Activated naive CD4-positive, alpha-beta T cell treated with anti-CD3 and anti-CD28 coated beads, Interleukin-2, amount 10 ng/mL, durations not matched to agents 7 days and 5 days (primary cell): ENCODE data around the gene WNT5A.

Experiments used
- CTCF ChIA-PET: fragments of 350-600 bp; sonication (Branson Sonifier 250); formaldehyde crosslinking; loops from one replicate; lab custom pipeline; 2021; ENCODE audit warnings: antibody characterized with exemption; lab: Charles Lee
- DNase-seq: peaks from one replicate; pipeline ENCODE4 v3.0.0-alpha.2; 2020
- H3K27ac Mint-ChIP-seq: one replicate; pipeline ENCODE4 v1.8.0; 2021; ENCODE audit warnings: mild to moderate bottlenecking, moderate library complexity, mixed read lengths
- H3K27me3 Mint-ChIP-seq: one replicate; pipeline ENCODE4 v1.8.0; 2021; ENCODE audit warnings: mild to moderate bottlenecking, mixed read lengths
- H3K36me3 Mint-ChIP-seq: one replicate; pipeline ENCODE4 v1.8.0; 2021; ENCODE audit warnings: mixed read lengths
- H3K4me1 Mint-ChIP-seq: one replicate; pipeline ENCODE4 v1.8.0; 2021; ENCODE audit warnings: mixed read lengths
- H3K4me3 Mint-ChIP-seq: one replicate; pipeline ENCODE4 v1.8.0; 2021; ENCODE audit warnings: mild to moderate bottlenecking, moderate library complexity, mixed read lengths
- H3K9me3 Mint-ChIP-seq: one replicate; pipeline ENCODE4 v1.8.0; 2021; ENCODE audit warnings: mixed read lengths

WNT5A gene

DNA sequence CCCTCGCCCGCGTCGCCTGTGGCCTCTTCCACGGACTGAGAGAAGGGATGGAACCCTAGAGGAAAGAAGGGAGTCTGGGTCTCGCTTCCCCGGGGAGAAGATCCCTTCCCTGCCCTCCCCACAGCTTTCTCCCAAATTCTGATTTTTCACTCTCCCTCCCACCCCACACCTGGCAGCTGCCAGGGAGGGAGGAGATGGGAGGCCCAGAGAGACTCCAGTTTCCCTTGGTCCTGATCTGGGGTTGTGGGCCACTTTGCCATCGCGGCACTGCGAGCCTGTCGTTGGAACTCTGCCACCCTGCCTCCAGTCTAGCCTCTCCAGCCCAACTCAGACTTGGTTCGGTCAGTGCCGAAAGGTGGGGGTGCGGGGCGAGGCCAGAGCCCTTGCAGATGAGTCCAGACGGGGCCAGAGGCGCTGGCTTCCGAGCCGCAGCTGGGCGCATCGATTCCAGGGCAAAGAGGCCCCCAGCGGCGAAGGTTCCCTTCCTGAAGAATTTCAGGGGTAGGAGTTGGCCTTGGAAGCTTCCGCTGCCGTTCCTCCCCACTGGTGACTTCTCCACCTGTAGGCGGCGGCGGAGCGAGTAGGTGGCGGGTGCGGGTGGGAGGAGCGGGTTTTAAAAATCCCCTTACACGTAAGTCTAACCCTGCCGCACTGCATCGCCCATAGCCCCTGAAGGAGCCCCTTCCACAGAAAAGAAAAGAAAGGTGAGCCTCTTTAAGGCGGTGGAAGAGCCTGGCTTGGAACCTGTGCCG, 5.2 kb downstream of the WNT5A start:
- Mint-ChIP-seq H3K36me3 (peaks cover 10% of the 10 kb centered on the region), H3K27me3 (peaks cover 79% of the 10 kb centered on the region), H3K4me3 (no peak overlapping the region), H3K4me1 (peaks cover 15% of the 10 kb centered on the region), H3K9me3 (no peaks in the 10 kb centered on the region), H3K27ac (no peak overlapping the region)
- CTCF ChIA-PET = no interaction called here
- DNase-seq = no peak

DNA sequence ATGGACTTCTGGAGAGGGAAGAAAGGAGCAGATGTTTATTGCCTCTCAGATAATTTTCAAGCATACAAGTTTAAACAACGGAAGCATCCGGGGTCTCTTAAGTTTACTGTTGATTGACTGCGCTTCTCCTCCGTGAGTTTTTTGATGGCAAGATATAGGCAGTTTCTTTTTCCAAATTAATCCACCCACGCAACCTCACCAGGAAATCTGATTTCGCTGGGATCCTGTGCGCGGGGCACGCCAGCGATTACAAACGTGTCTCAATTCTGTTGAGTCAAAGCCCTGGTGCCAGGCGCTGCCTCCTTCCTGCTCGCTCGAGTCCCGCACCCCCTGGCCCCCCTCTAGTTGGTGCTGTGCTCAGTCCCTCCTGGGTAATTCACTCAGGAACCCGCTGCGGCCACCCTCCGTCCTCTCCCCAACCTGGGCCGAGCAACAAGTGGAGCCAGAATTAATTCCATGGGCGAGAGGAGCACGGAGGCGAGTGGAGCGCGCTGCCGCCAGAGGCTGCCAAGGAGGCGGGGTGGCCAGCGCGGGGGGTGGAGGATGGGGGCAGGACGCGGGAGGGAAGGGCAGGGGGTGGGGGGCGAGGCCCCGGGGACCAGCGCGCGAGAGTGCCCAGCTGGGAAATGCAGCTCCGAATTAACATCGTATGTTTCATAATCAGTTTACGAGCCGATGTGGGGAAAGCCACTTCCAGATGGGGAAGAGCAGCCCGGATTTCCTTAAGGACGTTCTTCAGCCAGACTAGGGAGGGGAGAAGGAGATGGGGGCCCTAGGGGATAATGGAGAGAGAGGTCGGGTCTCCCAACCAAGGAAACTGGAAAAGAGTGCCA, 6.0 kb downstream of the WNT5A start:
- no peak for DNase-seq
- CTCF ChIA-PET = no interaction called here
- Mint-ChIP-seq H3K27ac (no peak overlapping the region), H3K9me3 (no peaks in the 10 kb centered on the region), H3K4me3 (no peak overlapping the region), H3K27me3 (peaks cover 71% of the 10 kb centered on the region), H3K36me3 (peaks cover 8% of the 10 kb centered on the region), H3K4me1 (peaks cover 10% of the 10 kb centered on the region)

DNA sequence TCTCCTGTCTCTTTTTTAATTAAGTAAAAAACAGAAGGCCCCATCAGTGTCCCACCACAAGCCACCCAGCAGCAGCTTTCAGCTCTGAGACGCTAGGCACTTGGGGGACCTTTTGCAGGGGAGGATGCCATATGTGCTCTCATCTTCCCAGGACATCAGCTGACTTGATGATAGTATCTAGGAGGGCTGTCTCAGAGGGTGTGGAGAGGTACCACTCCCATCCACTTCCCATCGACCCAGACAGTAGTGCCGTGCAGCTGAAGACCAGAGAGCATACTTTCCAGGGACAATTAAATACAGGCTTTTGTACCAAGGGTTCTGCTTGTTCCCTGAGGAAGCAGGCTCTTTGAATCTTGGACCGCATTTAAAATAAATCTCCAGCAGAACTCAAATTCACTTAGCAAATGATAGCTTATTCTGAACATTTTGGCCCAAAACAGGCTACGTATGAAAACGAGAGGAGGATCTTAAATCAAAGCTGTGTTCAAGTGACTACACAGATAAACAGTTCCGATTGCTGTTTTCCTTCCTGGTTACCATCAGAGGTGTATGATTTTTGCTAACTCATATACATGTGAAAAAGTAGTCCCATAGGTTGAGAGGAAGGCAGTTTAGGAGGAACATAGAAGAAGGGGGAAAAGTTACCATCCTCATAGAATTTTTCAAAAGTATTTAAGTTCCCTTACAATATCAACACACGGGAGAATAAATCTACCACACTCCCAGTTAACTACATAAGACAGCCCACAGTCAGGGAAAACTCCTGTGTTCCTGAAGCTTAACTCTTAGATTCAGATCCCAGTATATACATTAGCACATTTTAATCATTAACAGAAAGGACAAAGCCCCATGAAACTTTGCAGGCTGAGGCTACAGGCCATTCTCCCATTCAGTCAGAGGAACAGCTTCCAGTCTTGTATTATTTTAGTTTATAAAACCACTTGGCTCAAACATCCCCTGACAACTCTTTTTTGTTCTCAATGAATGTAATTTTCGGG, 9.5 kb downstream of the WNT5A start:
- H3K4me1 Mint-ChIP-seq = no peaks in the 10 kb centered on the region
- CTCF ChIA-PET = interaction anchor here (0.6 kb wide), 1 partner anchor 1991 kb away, joined by 4 read pairs; no protein-coding TSS in a partner anchor
- no peaks in the 10 kb centered on the region for H3K9me3 Mint-ChIP-seq
- no peak overlapping the region for H3K4me3 Mint-ChIP-seq
- H3K27me3 Mint-ChIP-seq = peaks cover 41% of the 10 kb centered on the region
- H3K27ac Mint-ChIP-seq = no peak overlapping the region
- H3K36me3 Mint-ChIP-seq = peaks cover 2% of the 10 kb centered on the region
- DNase-seq = no peak

DNA sequence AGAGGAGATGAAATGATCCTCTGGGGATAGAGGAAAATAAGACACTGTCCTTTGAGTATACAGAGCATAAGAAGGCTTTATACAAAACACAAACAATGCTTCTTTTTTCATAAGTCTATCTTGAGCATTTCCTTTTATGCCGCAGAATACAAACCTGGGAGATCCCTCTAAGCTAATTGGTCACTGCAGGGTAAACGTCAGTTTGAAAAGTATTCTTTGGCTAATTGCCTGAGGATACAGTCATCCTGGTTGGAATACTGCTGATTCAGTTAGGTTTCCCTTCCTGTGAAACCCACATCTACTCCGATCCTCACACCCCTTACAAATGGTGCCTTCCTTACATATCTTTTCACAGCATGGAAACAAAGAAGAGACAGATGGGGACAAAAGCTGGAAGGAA, 10.6 kb downstream of the WNT5A start:
- no peak for DNase-seq
- Mint-ChIP-seq H3K4me3 (no peak overlapping the region), H3K27me3 (peaks cover 30% of the 10 kb centered on the region), H3K4me1 (no peaks in the 10 kb centered on the region), H3K36me3 (peaks cover 2% of the 10 kb centered on the region), H3K27ac (no peak overlapping the region), H3K9me3 (no peaks in the 10 kb centered on the region)
- CTCF ChIA-PET = no interaction called here

DNA sequence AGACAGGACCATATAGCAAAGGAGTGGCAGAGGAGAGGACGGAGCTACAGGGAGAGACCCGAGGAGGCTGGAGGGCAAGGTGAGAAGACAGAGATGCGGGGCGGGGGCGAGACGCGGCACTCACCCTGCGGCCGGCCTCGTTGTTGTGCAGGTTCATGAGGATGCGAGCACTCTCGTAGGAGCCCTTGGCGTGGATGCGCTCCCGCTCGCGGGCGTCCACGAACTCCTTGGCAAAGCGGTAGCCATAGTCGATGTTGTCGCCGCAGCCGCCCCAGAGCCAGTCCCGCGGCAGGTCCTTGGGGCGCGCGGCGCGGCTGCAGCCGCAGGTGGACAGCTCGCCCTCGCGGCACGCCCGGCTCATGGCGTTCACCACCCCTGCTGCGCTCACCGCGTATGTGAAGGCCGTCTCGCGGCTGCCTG, 12.9 kb downstream of the WNT5A start:
- Mint-ChIP-seq H3K36me3 (no peaks in the 10 kb centered on the region), H3K4me1 (no peaks in the 10 kb centered on the region), H3K4me3 (no peak overlapping the region), H3K27me3 (peaks cover 10% of the 10 kb centered on the region), H3K9me3 (no peaks in the 10 kb centered on the region), H3K27ac (no peak overlapping the region)
- DNase-seq = no peak
- CTCF ChIA-PET = no interaction called here

DNA sequence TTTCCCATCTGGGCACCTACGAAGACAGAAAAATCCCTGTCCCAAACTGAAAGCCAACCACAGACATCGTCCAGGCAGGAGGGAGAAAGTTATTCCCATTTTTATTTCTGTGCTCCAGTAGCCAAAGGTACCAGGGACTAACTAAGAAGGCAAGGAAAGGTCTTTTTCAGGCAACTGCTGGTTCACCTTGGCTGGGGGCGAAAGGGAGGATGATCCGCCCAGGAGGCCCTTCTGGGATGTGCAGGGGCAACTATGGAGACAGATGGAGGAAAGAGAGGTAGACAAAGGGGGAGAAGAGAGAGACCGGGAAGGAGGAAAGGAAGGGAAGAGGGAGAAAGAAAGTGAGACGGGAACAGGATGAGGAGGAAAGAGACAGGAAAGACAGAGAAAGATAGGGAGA, 13.3 kb downstream of the WNT5A start:
- H3K9me3 Mint-ChIP-seq = no peaks in the 10 kb centered on the region
- CTCF ChIA-PET = no interaction called here
- no peak for DNase-seq
- no peak overlapping the region for H3K4me3 Mint-ChIP-seq
- H3K27me3 Mint-ChIP-seq = peaks cover 9% of the 10 kb centered on the region
- no peaks in the 10 kb centered on the region for H3K36me3 Mint-ChIP-seq
- no peak overlapping the region for H3K27ac Mint-ChIP-seq
- H3K4me1 Mint-ChIP-seq = no peaks in the 10 kb centered on the region

DNA sequence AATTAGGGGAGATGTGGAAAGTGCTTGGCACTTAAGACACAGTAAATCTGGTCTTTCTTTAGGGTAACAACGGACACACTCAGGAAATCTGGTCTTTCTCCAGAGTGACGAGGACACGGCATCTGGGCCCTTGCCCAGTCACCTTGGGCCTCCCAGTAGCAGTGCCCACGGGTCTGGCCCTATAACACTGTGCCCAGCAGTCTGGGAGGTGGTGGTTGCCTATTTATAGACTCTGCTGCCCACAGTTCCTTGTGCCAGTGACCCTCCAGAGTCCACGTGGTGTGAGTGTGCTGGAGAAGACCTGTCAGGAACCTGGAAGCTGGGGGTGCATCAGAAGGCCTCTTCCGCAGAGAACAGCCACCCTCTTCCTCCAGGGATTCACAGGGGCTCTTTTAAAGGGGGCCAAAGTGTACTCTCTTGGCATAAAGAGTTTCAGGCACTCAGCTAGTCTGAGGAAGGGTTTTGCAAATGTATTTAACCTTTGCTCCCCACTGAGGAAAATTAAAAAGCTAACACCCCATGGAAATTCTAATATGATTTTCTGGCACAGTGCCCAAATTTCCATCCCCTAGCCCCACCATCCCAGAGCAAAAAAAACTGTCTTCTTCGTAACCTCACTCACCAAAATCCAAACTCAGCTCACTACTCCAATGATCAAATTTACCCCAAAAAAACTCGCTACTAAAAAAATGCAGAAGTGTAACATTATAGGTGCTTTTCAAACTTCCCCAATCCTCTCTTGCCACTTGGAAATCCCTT, 15.4 kb downstream of the WNT5A start:
- DNase-seq = no peak
- no peaks in the 10 kb centered on the region for H3K36me3 Mint-ChIP-seq
- no peak overlapping the region for H3K4me3 Mint-ChIP-seq
- H3K27ac Mint-ChIP-seq = no peak overlapping the region
- CTCF ChIA-PET = no interaction called here
- H3K4me1 Mint-ChIP-seq = no peaks in the 10 kb centered on the region
- peaks cover 5% of the 10 kb centered on the region for H3K27me3 Mint-ChIP-seq
- no peaks in the 10 kb centered on the region for H3K9me3 Mint-ChIP-seq

DNA sequence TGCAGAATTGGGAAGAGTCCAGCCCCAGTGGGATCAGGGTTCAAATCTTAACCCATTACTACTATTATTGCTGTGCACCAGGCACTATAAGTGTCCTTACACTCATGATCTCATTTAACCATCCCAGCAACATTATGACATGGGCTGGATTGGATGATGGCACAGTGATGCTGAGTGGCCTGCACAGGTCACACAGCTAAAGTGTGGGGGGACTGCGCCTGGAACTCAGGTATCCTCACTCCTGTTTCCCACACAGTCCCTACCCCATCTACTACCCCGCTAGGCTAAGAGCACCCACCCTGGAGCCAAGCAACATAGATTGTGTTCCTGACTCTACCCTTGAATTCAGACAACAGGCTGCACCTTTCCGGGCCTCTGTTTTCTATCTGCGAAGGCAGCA, 16.0 kb downstream of the WNT5A start:
- Mint-ChIP-seq H3K9me3 (no peaks in the 10 kb centered on the region), H3K36me3 (no peaks in the 10 kb centered on the region), H3K27ac (no peak overlapping the region), H3K27me3 (peaks cover 5% of the 10 kb centered on the region), H3K4me3 (no peak overlapping the region), H3K4me1 (no peaks in the 10 kb centered on the region)
- CTCF ChIA-PET = no interaction called here
- DNase-seq = no peak

DNA sequence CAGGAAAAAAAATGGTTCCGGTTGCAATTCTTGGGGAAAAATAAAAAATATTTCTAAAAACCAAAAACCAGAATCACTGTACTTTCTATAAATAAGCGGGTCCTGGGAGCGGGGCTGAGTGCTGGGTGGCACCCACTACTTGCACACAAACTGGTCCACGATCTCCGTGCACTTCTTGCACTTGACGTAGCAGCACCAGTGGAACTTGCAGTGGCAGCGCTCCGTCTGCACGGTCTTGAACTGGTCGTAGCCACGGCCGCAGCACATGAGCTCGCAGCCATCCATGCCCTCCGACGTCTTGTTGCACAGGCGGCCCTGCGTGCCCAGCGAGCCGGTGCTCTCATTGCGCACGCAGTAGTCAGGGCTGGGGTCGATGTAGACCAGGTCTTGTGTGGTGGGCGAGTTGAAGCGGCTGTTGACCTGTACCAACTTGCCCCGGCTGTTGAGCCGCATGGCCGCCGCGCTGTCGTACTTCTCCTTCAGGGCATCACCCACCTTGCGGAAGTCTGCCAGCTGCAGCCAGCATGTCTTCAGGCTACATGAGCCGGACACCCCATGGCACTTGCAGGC, 17.1 kb downstream of the WNT5A start:
- H3K36me3 Mint-ChIP-seq = no peaks in the 10 kb centered on the region
- H3K9me3 Mint-ChIP-seq = no peaks in the 10 kb centered on the region
- no peak overlapping the region for H3K27ac Mint-ChIP-seq
- no peak for DNase-seq
- H3K27me3 Mint-ChIP-seq = peaks cover 5% of the 10 kb centered on the region
- H3K4me1 Mint-ChIP-seq = no peaks in the 10 kb centered on the region
- no peak overlapping the region for H3K4me3 Mint-ChIP-seq
- CTCF ChIA-PET = no interaction called here

DNA sequence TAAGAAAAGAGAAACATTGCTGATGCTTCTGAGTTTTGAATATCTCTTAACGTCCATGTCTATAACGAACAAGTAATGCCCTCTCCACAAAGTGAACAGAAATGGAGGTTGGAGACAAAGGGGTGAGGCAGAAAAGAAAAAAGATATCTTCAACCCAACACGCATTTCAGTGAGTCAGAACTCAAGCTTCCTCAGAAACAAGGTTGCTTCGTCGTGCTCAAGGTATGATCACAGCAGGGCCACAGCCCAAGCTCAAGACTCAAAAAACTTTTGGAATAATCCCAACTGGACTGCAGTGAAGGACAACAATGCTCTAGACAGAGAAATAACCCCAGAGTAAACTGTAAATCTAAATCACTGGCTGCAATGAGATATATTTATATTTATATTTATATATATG, 18.9 kb downstream of the WNT5A start:
- Mint-ChIP-seq H3K4me3 (no peak overlapping the region), H3K4me1 (no peaks in the 10 kb centered on the region), H3K27ac (no peak overlapping the region), H3K27me3 (no peaks in the 10 kb centered on the region), H3K36me3 (no peaks in the 10 kb centered on the region), H3K9me3 (no peaks in the 10 kb centered on the region)
- no peak for DNase-seq
- CTCF ChIA-PET = no interaction called here

DNA sequence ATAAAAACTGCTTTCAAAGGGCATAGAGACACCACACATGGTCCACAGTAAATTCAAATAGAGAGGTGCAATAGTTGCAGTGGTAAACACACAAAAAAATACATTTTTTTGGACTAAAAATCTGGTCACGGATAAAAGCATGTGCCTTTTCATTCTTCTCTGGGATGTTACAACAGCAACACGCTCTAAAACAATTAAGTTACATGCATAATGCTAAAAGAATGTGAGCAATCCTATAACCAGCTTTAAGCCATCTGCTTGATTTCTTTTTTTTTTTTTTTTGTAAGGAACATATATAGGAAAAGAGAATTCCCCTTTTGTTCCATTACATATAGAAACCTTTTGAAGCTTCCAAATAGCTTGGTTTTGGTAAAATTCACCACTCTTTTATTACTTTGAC, 20.0 kb downstream of the WNT5A start:
- Mint-ChIP-seq H3K36me3 (no peaks in the 10 kb centered on the region), H3K27me3 (no peaks in the 10 kb centered on the region), H3K27ac (no peak overlapping the region), H3K4me3 (no peak overlapping the region), H3K4me1 (no peaks in the 10 kb centered on the region), H3K9me3 (no peaks in the 10 kb centered on the region)
- no peak for DNase-seq
- CTCF ChIA-PET = no interaction called here

DNA sequence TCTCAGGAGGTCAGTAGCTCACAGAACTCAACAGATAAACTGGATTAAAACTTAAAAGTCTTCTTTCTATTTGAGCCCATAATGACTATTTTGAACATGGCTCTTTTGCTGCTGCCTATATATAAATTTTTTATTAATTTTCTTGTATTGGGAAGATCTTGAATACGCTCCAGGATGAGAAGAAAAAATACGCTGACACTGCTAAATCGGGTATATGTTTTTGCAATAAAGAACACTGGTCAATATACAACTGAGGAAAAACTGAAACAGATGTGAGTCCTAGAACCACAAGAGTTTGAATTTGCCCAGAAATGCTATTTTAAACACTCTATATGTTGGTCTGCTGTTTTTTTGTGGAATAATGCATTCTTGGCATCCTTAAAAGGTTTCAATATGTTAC, 20.6 kb downstream of the WNT5A start:
- Mint-ChIP-seq H3K27me3 (no peaks in the 10 kb centered on the region), H3K27ac (no peak overlapping the region), H3K9me3 (no peaks in the 10 kb centered on the region), H3K36me3 (no peaks in the 10 kb centered on the region), H3K4me1 (no peaks in the 10 kb centered on the region), H3K4me3 (no peak overlapping the region)
- no peak for DNase-seq
- CTCF ChIA-PET = no interaction called here

DNA sequence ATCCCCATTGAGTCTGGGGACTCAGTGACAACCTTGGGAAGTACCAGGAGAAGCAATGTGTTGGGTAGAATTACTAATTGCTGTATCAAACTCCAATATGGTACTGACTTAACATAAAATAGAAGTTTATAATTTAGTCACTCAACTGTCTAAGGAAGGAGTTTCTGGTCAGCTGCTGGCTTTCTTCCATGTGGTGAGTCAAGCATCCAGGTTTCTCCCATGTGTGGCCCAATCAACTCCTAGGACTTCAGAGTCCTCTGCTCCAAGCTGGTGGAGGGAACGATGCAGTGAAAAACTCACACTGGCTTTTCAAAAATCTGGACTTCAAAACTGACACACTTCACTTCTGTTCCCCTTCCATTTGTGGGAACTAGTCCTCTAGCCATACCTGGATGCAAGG, 25.2 kb downstream of the WNT5A start:
- no peaks in the 10 kb centered on the region for H3K27me3 Mint-ChIP-seq

More for the DNA sequence above, 25.2 kb downstream of the WNT5A start:
- no peak overlapping the region for H3K4me3 Mint-ChIP-seq
- H3K4me1 Mint-ChIP-seq = no peaks in the 10 kb centered on the region
- no peak for DNase-seq
- no peaks in the 10 kb centered on the region for H3K9me3 Mint-ChIP-seq
- no peak overlapping the region for H3K27ac Mint-ChIP-seq
- CTCF ChIA-PET = no interaction called here
- no peaks in the 10 kb centered on the region for H3K36me3 Mint-ChIP-seq
